BJ (cell line): ENCODE results near the gene LEPROT. TPM values are rescaled to one million over a fixed set of nuclear protein-coding genes. Genes with fewer than 3 reads are reported as not detected.
A peak's percentile ranks its signal among the peaks of the same experiment; 100 is the strongest.

ENCODE experiments used
- CTCF ChIA-PET: fragments of 350-600 bp; formaldehyde crosslinking; extraction: SDS; loops from one replicate; lab custom pipeline; 2021; ENCODE audit warnings: antibody characterized with exemption, inconsistent platforms; lab: Yijun Ruan, JAX
- POLR2A ChIA-PET: fragments of 300-600 bp; sonication (Branson Sonifier 250); formaldehyde crosslinking; extraction: SDS; loops from one replicate; lab custom pipeline; 2021; ENCODE audit warnings: antibody characterized with exemption; lab: Charles Lee
- DNase-seq: peaks from one replicate; pipeline ENCODE4 v3.0.0-alpha.2; 2011; ENCODE audit warnings: low read depth
- H3K27me3 ChIP-seq: 2 replicates; pipeline ENCODE4 v1.6.0; 2011; ENCODE audit warnings: low read length; ENCODE audit not compliant: control insufficient read depth, insufficient read depth
- H3K36me3 ChIP-seq: 2 replicates; pipeline ENCODE4 v1.5.1; 2011; ENCODE audit warnings: low read length; ENCODE audit not compliant: control insufficient read depth, insufficient read depth
- H3K4me3 ChIP-seq: 2 replicates; pipeline ENCODE4 v1.5.1; 2011; ENCODE audit warnings: low read depth, mild to moderate bottlenecking, control low read depth, low read length
- CTCF ChIP-seq: IDR thresholded peaks from 2 replicates; pipeline ENCODE4 v1.5.1; 2011; ENCODE audit warnings: low read depth, mild to moderate bottlenecking, control low read depth, inconsistent platforms, low read length, moderate library complexity; ENCODE audit not compliant: insufficient read depth
- polyA plus RNA-seq: library from polyadenylated mRNA; depleted of rRNA; stranded (reverse); fragments of >200 nt; gene quantifications from 2 replicates; pipeline ENCODE4 v1.2.3, GENCODE V29; 2011

The LEPROT gene
- polyA plus RNA-seq, 1 experiment, result 66.2 TPM

GRCh38 chr1:65477414-65478378 lies 57.2 kb downstream of the LEPROT start:
- DNase-seq, result peak; percentile 27
- TF ChIP-seq CTCF, result no peak
- H3K36me3 ChIP-seq, result no peaks in the 10 kb centered on the region
- no peaks in the 10 kb centered on the region for H3K27me3 ChIP-seq
- H3K4me3 ChIP-seq, result no peak overlapping the region
- ChIA-PET CTCF (interaction anchor here (0.8 to 1.3 kb wide), 4 partner anchors 12 to 242 kb away, joined by 3 to 5 read pairs (median 4); no protein-coding TSS in a partner anchor), POLR2A (interaction anchor here (0.5 to 0.7 kb wide), 2 partner anchors 155 to 230 kb away, joined by 3 read pairs; no protein-coding TSS in a partner anchor)

DNA sequence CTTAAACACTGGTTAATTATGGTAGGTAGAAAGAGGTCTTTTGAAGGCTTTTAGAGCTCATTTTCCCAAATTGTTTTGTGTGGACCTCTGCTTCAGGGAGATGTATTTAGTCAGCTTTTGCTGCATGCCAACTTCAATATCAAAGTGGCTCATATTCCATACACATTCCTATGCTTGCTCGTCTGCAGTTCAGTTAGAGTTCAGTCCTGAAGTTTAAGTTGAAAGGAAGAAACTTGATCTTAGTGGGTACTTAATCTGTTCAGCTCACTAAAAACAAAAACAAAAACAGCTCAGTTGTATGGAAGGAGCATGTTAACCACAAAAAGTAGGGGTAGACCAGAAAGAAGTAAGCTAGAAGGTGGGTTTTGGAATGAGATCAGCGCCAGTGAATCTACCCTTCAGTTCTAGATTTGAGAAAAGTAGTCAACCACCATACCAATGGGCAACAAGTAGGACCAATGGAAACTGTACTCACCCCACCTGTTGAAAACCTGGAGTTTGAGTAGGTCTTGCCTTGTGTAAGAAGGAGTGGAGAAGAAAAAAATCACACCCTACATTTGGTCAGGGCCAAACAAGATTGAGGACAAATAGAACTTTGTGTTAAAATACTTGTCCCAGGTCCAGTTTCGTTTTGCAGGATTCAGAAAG lies 58.0 kb downstream of the LEPROT start:
- Histone ChIP-seq H3K36me3 (no peaks in the 10 kb centered on the region), H3K4me3 (no peak overlapping the region), H3K27me3 (no peaks in the 10 kb centered on the region)
- CTCF ChIA-PET, result interaction anchor here (0.6 to 1.3 kb wide), 4 partner anchors 11 to 61 kb away, joined by 3 to 5 read pairs (median 4); no protein-coding TSS in a partner anchor
- POLR2A ChIA-PET, result interaction anchor here (0.7 kb wide), 1 partner anchor 231 kb away, joined by 3 read pairs; no protein-coding TSS in a partner anchor
- TF ChIP-seq CTCF, result no peak
- no peak for DNase-seq

DNA sequence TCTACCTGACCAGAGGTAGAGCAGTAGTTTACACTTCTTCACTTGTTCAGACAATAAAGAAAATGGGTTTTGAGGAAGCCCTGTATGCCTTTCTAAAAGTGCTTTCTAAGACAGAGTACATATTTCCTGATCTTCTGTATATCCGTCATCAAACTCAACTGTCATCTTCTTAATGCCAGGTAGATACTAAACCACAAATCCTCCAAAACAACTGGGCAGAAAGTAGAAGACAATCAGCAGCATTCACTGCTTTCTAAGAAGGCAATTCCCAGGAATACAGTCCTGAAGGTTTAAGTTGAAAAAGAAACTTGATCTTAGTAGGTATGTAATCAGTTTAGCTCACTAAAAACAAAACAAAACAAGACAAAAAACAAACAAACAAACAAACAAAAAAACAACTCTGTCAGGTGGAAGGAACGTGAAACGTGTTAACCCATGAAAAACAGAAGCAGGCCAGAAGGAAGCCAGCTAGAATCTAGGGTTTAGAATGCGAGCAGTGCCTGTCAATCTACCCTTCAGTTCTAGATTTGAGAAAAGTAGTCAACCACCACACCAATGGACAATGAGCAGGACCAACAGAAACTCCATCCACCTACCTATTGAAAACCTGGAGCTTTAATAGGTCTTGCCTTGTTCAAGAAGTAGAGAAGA lies 59.2 kb downstream of the LEPROT start:
- H3K27me3 ChIP-seq, result no peaks in the 10 kb centered on the region
- POLR2A ChIA-PET, result interaction anchor here (0.6 kb wide), 1 partner anchor 13 kb away, joined by 4 read pairs; no protein-coding TSS in a partner anchor
- CTCF ChIA-PET, result interaction anchor here (0.6 to 1.1 kb wide), 4 partner anchors 11 to 248 kb away, joined by 3 to 5 read pairs (median 3); no protein-coding TSS in a partner anchor
- no peaks in the 10 kb centered on the region for H3K36me3 ChIP-seq
- DNase-seq, result no peak
- TF ChIP-seq CTCF, result no peak
- no peak overlapping the region for H3K4me3 ChIP-seq

DNA sequence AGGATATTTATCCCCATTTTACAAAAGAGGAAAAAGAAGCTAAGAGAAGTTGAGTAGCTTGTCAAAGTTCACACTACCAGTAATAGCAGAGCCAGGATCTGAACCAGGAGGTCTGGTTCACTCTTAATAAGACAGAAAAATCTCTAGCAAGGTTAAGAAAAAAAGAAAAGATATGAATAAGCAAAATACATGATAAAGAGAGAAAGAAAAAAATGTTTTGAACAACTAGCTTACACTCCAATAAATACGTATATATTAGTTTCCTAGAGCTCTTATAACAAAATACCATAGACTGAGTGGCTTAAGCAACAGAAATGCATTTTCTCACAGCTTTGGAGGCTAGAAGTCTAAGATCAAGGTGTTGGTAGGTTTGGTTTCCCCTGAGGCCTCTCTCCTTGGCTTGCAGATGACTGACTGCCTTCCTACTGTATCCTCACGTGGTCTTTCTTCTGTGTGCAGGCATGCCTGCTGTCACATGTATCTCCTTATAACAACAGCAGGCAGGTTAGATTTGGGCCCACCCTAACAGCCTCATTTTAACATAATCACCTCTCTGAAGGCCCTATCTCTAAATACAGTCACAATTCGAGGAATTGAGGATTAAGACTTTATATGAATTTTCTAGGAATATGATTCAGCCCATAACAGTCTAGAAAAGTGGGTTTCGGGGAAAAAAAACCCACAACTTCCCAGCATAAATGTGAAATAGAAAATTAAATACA lies 60.4 kb downstream of the LEPROT start:
- ChIA-PET CTCF (interaction anchor here (0.6 to 1.1 kb wide), 3 partner anchors 9 to 421 kb away, joined by 3 to 5 read pairs (median 3); no protein-coding TSS in a partner anchor), POLR2A (no interaction called here)
- DNase-seq, result no peak
- TF ChIP-seq CTCF, result no peak
- no peaks in the 10 kb centered on the region for H3K36me3 ChIP-seq
- H3K27me3 ChIP-seq, result no peaks in the 10 kb centered on the region
- H3K4me3 ChIP-seq, result no peak overlapping the region
